ENCODE measurements around the gene UBAP2. TPM values are rescaled to one million over a fixed set of nuclear protein-coding genes. Genes with fewer than 3 reads are reported as not detected.

UBAP2 gene
- polyA plus RNA-seq, 1 donor (not counting 4 experiments of a cell fraction or from before 2014, with no cell fraction given): 16.3 TPM

DNA sequence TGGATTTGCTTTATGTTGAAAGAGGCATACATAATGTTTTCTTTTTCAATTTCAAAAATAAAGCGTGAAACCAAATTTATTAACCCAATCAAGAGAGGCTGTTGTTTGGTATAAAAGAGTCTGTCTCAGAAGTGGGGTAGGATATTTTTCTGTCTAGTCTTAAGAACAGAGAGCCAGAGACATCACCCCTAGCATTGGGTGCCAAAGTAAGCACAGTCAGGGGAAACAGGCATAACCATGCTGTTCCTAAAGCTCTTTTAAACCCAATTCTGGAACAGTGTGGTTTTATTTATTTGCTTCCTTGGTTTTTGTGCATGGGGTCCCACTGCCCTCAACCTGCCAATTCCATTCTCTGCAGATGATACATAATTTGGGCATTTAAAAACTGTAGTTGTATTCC is 143.6 kb downstream of the UBAP2 start:
- Histone ChIP-seq H3K4me3 (ENCODE audit: control insufficient read depth in 2 of 3, extremely low read depth in 1 of 3, insufficient read depth in 2 of 3, low read depth in 1 of 3, low read length in 3 of 3) (no peak overlapping the region), H3K79me2 (ENCODE audit: control insufficient read depth, insufficient read depth, low read length) (peaks cover 78% of the 10 kb centered on the region), H3K4me1 (ENCODE audit: control insufficient read depth, extremely low read depth, insufficient read depth, low read length) (no peaks in the 10 kb centered on the region), H3K9ac (ENCODE audit: control insufficient read depth, extremely low read depth, insufficient read depth, low read length) (no peak overlapping the region), H3K9me3 (ENCODE audit: control insufficient read depth, low read depth, low read length) (no peaks in the 10 kb centered on the region), H4K20me1 (ENCODE audit: control insufficient read depth, extremely low read depth, insufficient read depth, low read length) (peaks cover 2% of the 10 kb centered on the region), H3K27ac (ENCODE audit: control insufficient read depth, insufficient read depth, low read length) (no peak overlapping the region), H2AFZ (ENCODE audit: control insufficient read depth, low read length) (no peak overlapping the region), H3K27me3 (ENCODE audit: control insufficient read depth, extremely low read depth, insufficient read depth, low read length) (no peaks in the 10 kb centered on the region), H3K4me2 (ENCODE audit: control insufficient read depth, extremely low read depth, insufficient read depth, low read depth, low read length) (no peak overlapping the region), H3K36me3 (ENCODE audit: control insufficient read depth in 2 of 2, extremely low read depth in 1 of 2, insufficient read depth in 2 of 2, low read length in 2 of 2) (peaks cover 12 to 19% of the 10 kb centered on the region in 2 experiments), H3K9me1 (ENCODE audit: control insufficient read depth, extremely low read depth, insufficient read depth, low read length) (no peaks in the 10 kb centered on the region)
- FAIRE-seq (no peak), DNase-seq (ENCODE audit: low read depth, low spot score) (no peak)
- dilution Hi-C loops (cut with MboI; ENCODE audit: extremely low pct_ligation_motif_present, low sequenced_read_pairs): no loop called here
- TF ChIP-seq, protein P1, sequence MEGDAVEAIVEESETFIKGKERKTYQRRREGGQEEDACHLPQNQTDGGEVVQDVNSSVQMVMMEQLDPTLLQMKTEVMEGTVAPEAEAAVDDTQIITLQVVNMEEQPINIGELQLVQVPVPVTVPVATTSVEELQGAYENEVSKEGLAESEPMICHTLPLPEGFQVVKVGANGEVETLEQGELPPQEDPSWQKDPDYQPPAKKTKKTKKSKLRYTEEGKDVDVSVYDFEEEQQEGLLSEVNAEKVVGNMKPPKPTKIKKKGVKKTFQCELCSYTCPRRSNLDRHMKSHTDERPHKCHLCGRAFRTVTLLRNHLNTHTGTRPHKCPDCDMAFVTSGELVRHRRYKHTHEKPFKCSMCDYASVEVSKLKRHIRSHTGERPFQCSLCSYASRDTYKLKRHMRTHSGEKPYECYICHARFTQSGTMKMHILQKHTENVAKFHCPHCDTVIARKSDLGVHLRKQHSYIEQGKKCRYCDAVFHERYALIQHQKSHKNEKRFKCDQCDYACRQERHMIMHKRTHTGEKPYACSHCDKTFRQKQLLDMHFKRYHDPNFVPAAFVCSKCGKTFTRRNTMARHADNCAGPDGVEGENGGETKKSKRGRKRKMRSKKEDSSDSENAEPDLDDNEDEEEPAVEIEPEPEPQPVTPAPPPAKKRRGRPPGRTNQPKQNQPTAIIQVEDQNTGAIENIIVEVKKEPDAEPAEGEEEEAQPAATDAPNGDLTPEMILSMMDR (optimal IDR thresholded peaks at IDR 0.05 in 1 of 3, IDR thresholded peaks at IDR 0.05 in 1 of 3, conservative IDR thresholded peaks at IDR 0.05 in 1 of 3; ENCODE audit: extremely low read depth in 1 of 3, insufficient read depth in 2 of 3, low read length in 3 of 3): no peak
- no peak for TF ChIP-seq EZH2 (IDR thresholded peaks at IDR 0.05; ENCODE audit: low read length)

DNA sequence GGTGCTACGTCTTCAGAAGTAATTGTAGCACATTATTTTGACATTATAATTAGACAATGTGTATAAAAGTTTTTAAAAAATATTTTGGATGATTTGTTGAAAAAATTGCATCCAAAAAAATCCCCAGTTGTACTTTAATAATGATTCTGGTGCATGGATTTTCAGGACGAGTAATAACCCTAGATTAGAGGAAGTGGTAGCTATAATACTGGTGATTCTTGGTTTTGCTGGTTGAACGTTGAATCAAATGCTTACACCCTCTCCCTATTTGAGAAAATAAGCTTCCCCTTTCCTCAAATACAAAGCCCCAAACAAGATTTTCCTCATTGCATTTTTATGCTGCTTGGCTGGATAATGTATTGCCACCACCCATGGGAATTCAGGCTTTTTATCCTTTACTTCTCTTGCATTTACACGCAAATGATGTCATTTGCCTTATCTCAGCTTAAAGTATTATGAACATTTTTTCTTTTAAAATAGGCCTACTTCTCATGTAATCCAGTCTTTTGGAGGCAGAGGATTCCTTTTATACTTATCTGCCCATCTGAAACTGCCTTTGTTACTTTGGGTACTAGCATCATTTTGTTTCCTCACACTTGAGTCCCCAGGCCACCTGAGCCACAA is 145.4 kb downstream of the UBAP2 start:
- FAIRE-seq: no peak
- H3K79me2 ChIP-seq (ENCODE audit: control insufficient read depth, insufficient read depth, low read length): peaks cover 73% of the 10 kb centered on the region

More for the DNA sequence above, 145.4 kb downstream of the UBAP2 start:
- H3K9ac ChIP-seq (ENCODE audit: control insufficient read depth, extremely low read depth, insufficient read depth, low read length): no peak overlapping the region
- H3K4me1 ChIP-seq (ENCODE audit: control insufficient read depth, extremely low read depth, insufficient read depth, low read length): no peaks in the 10 kb centered on the region
- no peak overlapping the region for H3K27ac ChIP-seq (ENCODE audit: control insufficient read depth, insufficient read depth, low read length)
- H3K27me3 ChIP-seq (ENCODE audit: control insufficient read depth, extremely low read depth, insufficient read depth, low read length): no peaks in the 10 kb centered on the region
- H3K9me1 ChIP-seq (ENCODE audit: control insufficient read depth, extremely low read depth, insufficient read depth, low read length): no peaks in the 10 kb centered on the region
- dilution Hi-C loops (cut with MboI; ENCODE audit: extremely low pct_ligation_motif_present, low sequenced_read_pairs): no loop called here
- TF ChIP-seq, protein P1 (optimal IDR thresholded peaks at IDR 0.05 in 1 of 3, IDR thresholded peaks at IDR 0.05 in 1 of 3, conservative IDR thresholded peaks at IDR 0.05 in 1 of 3; ENCODE audit: extremely low read depth in 1 of 3, insufficient read depth in 2 of 3, low read length in 3 of 3): no peak
- no peak for TF ChIP-seq EZH2 (IDR thresholded peaks at IDR 0.05; ENCODE audit: low read length)
- H3K4me2 ChIP-seq (ENCODE audit: control insufficient read depth, extremely low read depth, insufficient read depth, low read depth, low read length): no peak overlapping the region
- H4K20me1 ChIP-seq (ENCODE audit: control insufficient read depth, extremely low read depth, insufficient read depth, low read length): peaks cover 2% of the 10 kb centered on the region
- H3K36me3 ChIP-seq (ENCODE audit: control insufficient read depth in 2 of 2, extremely low read depth in 1 of 2, insufficient read depth in 2 of 2, low read length in 2 of 2): peaks cover 12 to 21% of the 10 kb centered on the region in 2 experiments
- no peak for DNase-seq (ENCODE audit: low read depth, low spot score)
- no peak overlapping the region for H3K4me3 ChIP-seq (ENCODE audit: control insufficient read depth in 2 of 3, extremely low read depth in 1 of 3, insufficient read depth in 2 of 3, low read depth in 1 of 3, low read length in 3 of 3)
- H3K9me3 ChIP-seq (ENCODE audit: control insufficient read depth, low read depth, low read length): no peaks in the 10 kb centered on the region
- H2AFZ ChIP-seq (ENCODE audit: control insufficient read depth, low read length): no peak overlapping the region
